Measurements from ENCODE around the gene DENND1A.

DNA sequence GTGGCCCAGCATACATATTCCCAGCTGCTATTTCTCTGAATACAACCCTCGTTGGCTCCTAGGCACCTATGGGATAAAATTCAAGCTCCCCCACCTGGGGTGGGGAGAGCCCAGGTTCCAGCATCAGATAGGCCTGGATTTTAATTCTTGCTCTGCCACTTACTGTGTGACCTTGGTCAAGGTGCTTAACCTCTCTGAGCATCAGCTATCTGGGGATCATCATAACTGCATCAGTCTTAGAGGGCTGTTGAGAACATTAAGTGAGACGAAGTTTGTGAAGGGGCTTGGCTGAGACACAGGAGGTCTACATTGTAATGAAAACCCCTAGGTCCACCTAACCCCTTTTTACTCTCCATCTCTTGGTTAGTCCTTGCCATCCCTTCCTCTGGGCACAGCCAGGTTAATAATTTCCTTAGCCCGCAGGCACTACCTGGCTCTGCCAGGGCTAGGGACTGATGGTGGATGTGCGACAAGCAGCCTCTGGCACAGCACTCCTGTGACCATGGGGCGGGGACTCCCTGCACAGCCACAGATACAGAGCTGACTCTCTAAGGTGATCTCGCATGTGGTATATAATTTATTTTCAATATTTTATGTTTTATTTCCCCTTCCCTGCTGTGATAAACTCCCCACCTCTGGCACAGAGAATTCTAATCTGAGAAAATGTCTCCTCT lies 505.2 kb downstream of the DENND1A start:
- TF ChIP-seq EZH2 (IDR thresholded peaks at IDR 0.05; ENCODE audit: low read depth, unreplicated experiment) (no peak), POLR2AphosphoS5 (IDR thresholded peaks at IDR 0.05; ENCODE audit: low read depth) (no peak)
